NT2/D1 (cell line): Measurements from ENCODE around the gene PDGFC.

Experiments
- YY1 ChIP-seq: IDR thresholded peaks from 2 replicates; pipeline ENCODE4 v1.6.1; 2011; ENCODE audit not compliant: insufficient read length, insufficient read depth
- ZNF274 ChIP-seq: IDR thresholded peaks from 2 replicates; pipeline ENCODE4 v1.6.1; 2011; ENCODE audit warnings: mild to moderate bottlenecking, low read depth, low read length

GRCh38 chr4:156875055-156875454 is 96.5 kb downstream of the PDGFC start:
- TF ChIP-seq ZNF274 (no peak), YY1 (no peak)
